Measurements from ENCODE around the gene ACP4. TPM values are rescaled to one million over a fixed set of nuclear protein-coding genes. Genes with fewer than 3 reads are reported as not detected.

Gene ACP4
- total and polyA plus RNA-seq, 2 experiments from 2014 or later, result not detected

GRCh38 chr19:50827476-50827875, 37.3 kb downstream of the ACP4 start (continued):
- TF ChIP-seq CTCF (conservative IDR thresholded peaks at IDR 0.05; ENCODE audit: low read depth in 2 of 2), result no peak
- no peak for TF ChIP-seq ZNF331 (CRISPR knock-in tag; IDR thresholded peaks at IDR 0.05; ENCODE audit: low read depth)
- no peak for TF ChIP-seq EZH2phosphoT487 (IDR thresholded peaks at IDR 0.05; ENCODE audit: unreplicated experiment)
- no peak for TF ChIP-seq ZNF114 (CRISPR knock-in tag; IDR thresholded peaks at IDR 0.05)

- ATAC-seq, result no peak
- H3K27me3 Mint-ChIP-seq (ENCODE audit: insufficient read depth, low read depth, poor library complexity), result peaks cover 12% of the 10 kb centered on the region
- H3K4me2 ChIP-seq, result no peak overlapping the region
- TF ChIP-seq ZNF114 (CRISPR knock-in tag; IDR thresholded peaks at IDR 0.05) (no peak), NANOG (IDR thresholded peaks at IDR 0.05; ENCODE audit: borderline replicate concordance) (no peak), ETS1 (IDR thresholded peaks at IDR 0.05) (no peak), ZNF331 (CRISPR knock-in tag; IDR thresholded peaks at IDR 0.05; ENCODE audit: low read depth) (no peak), STAT1 (IDR thresholded peaks at IDR 0.05; ENCODE audit: unreplicated experiment) (no peak), JUNB (IDR thresholded peaks at IDR 0.05; ENCODE audit: unreplicated experiment) (no peak), EZH2phosphoT487 (IDR thresholded peaks at IDR 0.05; ENCODE audit: unreplicated experiment) (no peak), POLR2AphosphoS5 (IDR thresholded peaks at IDR 0.05; ENCODE audit: low read depth) (no peak), EZH2 (IDR thresholded peaks at IDR 0.05; ENCODE audit: low read depth, unreplicated experiment) (no peak), REST (IDR thresholded peaks at IDR 0.05; ENCODE audit: unreplicated experiment) (no peak), ZNF462 (CRISPR knock-in tag; IDR thresholded peaks at IDR 0.05) (no peak), CREB1 (CRISPR knock-in tag; IDR thresholded peaks at IDR 0.05; ENCODE audit: low read depth) (no peak)
Observed at GRCh38 chr19:50829801-50830200, 39.6 kb downstream of the ACP4 start.

More at GRCh38 chr19:50829801-50830200, 39.6 kb downstream of the ACP4 start:
- no peaks in the 10 kb centered on the region for H3K4me1 Mint-ChIP-seq
- Histone ChIP-seq H3K79me2 (replicated peaks; ENCODE audit: insufficient read depth) (no peaks in the 10 kb centered on the region), H2AFZ (no peak overlapping the region), H3K27ac (ENCODE audit: low read depth) (no peak overlapping the region), H3K9me2 (ENCODE audit: insufficient read depth) (0 out of 2 replicates have a peak, but pooled peaks cover 2% of the 10 kb centered on the region), H3K27me3 (ENCODE audit: insufficient read depth) (peaks cover 9% of the 10 kb centered on the region), H3K4me3 (no peak overlapping the region), H3F3A (replicated peaks; ENCODE audit: low read depth) (no peaks in the 10 kb centered on the region), H4K20me1 (replicated peaks; ENCODE audit: insufficient read depth) (no peaks in the 10 kb centered on the region), H3K36me3 (ENCODE audit: insufficient read depth) (no peaks in the 10 kb centered on the region), H3K4me1 (ENCODE audit: insufficient read depth) (no peaks in the 10 kb centered on the region)
- H3K4me3 Mint-ChIP-seq, result no peak overlapping the region
- no peaks in the 10 kb centered on the region for H3K36me3 Mint-ChIP-seq (ENCODE audit: low read depth)
- H3K27ac Mint-ChIP-seq, result no peak overlapping the region
- H3K9me3 Mint-ChIP-seq, result peaks cover 7% of the 10 kb centered on the region; the same call in 1 of the 3 replicates
- DNase-seq (ENCODE audit: low spot score), result no peak

Data from GM23338 (cell line).